H1 (cell line): ENCODE results near the gene DSCAM. TPM values are rescaled to one million over a fixed set of nuclear protein-coding genes. Genes with fewer than 3 reads are reported as not detected.

ENCODE experiments used
- CTCF ChIA-PET: fragments of 300-600 bp; sonication (Branson Sonifier 250); formaldehyde crosslinking; loops from one replicate; lab custom pipeline; 2021; ENCODE audit not compliant: partially characterized antibody; lab: Charles Lee
- POLR2A ChIA-PET: fragments of 300-600 bp; sonication (Branson Sonifier 250); formaldehyde crosslinking; loops from one replicate; lab custom pipeline; 2021; ENCODE audit warnings: inconsistent platforms; ENCODE audit not compliant: partially characterized antibody; lab: Charles Lee
- DNase-seq, 2 experiments: peaks; one replicate each; pipeline versions ENCODE4 v3.0.0 to v3.0.0-alpha.2; 2010 to 2022; ENCODE audit warnings: low spot score in 2 of 2, low read depth in 1 of 2, mixed read lengths in 1 of 2
- FAIRE-seq: peaks from 2 replicates; lab custom pipeline; 2011; peaks lifted over from hg19 to GRCh38; lab: Jason Lieb, UNC
- H2AFZ ChIP-seq: 2 replicates; pipeline ENCODE4 v1.8.1; 2012; ENCODE audit warnings: low read length, inconsistent platforms
- H2AK5ac ChIP-seq: 2 replicates; pipeline ENCODE4 v1.6.1; 2013; ENCODE audit warnings: low read depth, low read length
- H2BK120ac ChIP-seq: replicated peaks from 2 replicates; pipeline ENCODE3; 2013; ENCODE audit warnings: low read depth, low read length, inconsistent platforms
- H2BK12ac ChIP-seq: 2 replicates; pipeline ENCODE4 v1.6.1; 2013; ENCODE audit warnings: low read depth, low read length
- H2BK15ac ChIP-seq: 2 replicates; pipeline ENCODE4 v1.6.1; 2013; ENCODE audit warnings: low read length
- H2BK20ac ChIP-seq: 2 replicates; pipeline ENCODE4 v1.6.1; 2013; ENCODE audit warnings: low read length
- H2BK5ac ChIP-seq: 2 replicates; pipeline ENCODE4 v1.6.1; 2013; ENCODE audit warnings: low read depth, low read length
- H3K14ac ChIP-seq: 2 replicates; pipeline ENCODE4 v1.6.1; 2013; ENCODE audit warnings: inconsistent platforms; ENCODE audit not compliant: insufficient read length
- H3K18ac ChIP-seq: 2 replicates; pipeline ENCODE4 v1.6.1; 2013; ENCODE audit warnings: low read length; ENCODE audit errors: extremely low read depth
- H3K23ac ChIP-seq: 2 replicates; pipeline ENCODE4 v1.6.1; 2013; ENCODE audit warnings: inconsistent platforms; ENCODE audit not compliant: insufficient read length
- H3K23me2 ChIP-seq: 2 replicates; pipeline ENCODE4 v1.6.1; 2013; ENCODE audit warnings: low read depth, low read length
- H3K27ac ChIP-seq: 2 replicates; pipeline ENCODE4 v1.6.1; 2011; ENCODE audit warnings: low read depth, low read length, inconsistent platforms
- H3K27me3 ChIP-seq, 4 experiments: replicated peaks in 1 of 4; 1 replicate in 1 of 4; 2 replicates in 3 of 4; pipeline versions ENCODE4 v1.6.1 to v1.8.1; 2011 to 2013; ENCODE audit warnings: low read length in 3 of 4, mild to moderate bottlenecking in 3 of 4, inconsistent platforms in 2 of 4, mixed read lengths in 2 of 4, moderate library complexity in 1 of 4; ENCODE audit not compliant: control insufficient read depth in 3 of 4, insufficient read depth in 3 of 4; ENCODE audit errors: extremely low read depth in 1 of 4
- H3K36me3 ChIP-seq, 4 experiments: 2 replicates each; pipeline versions ENCODE4 v1.6.1 to v1.8.1; 2011 to 2013; ENCODE audit warnings: mild to moderate bottlenecking in 4 of 4, low read length in 3 of 4, moderate library complexity in 2 of 4, control low read depth in 1 of 4, inconsistent platforms in 1 of 4; ENCODE audit not compliant: insufficient read depth in 4 of 4, control insufficient read depth in 2 of 4
- H3K4ac ChIP-seq: replicated peaks from 2 replicates; pipeline ENCODE3; 2013; ENCODE audit warnings: low read length, low read depth, mixed read lengths, inconsistent platforms; ENCODE audit not compliant: insufficient read length
- H3K4me1 ChIP-seq, 4 experiments: replicated peaks in 1 of 4; 1 replicate in 1 of 4; 2 replicates in 3 of 4; pipeline versions ENCODE4 v1.6.1 to v1.8.1; 2011 to 2013; ENCODE audit warnings: low read length in 3 of 4, inconsistent platforms in 2 of 4, mixed read lengths in 1 of 4; ENCODE audit not compliant: insufficient read depth in 4 of 4, control insufficient read depth in 3 of 4
- H3K4me2 ChIP-seq, 2 experiments: 2 replicates each; pipeline versions ENCODE4 v1.6.1 to v1.8.1; 2011 to 2013; ENCODE audit warnings: low read depth in 2 of 2, low read length in 2 of 2, control low read depth in 1 of 2, inconsistent platforms in 1 of 2, mild to moderate bottlenecking in 1 of 2; ENCODE audit not compliant: insufficient read depth in 1 of 2
- H3K4me3 ChIP-seq, 4 experiments: fragments of 200-600, 300-600 bp in 1 of 4; sonication (generic), shearing (Covaris generic), sonication (Bioruptor Twin) in 1 of 4; 2 replicates each; pipeline versions ENCODE4 v1.5.1 to v1.8.1; 2011 to 2016; ENCODE audit warnings: low read length in 4 of 4, low read depth in 3 of 4, control low read depth in 2 of 4, inconsistent platforms in 2 of 4, mild to moderate bottlenecking in 2 of 4, mixed read lengths in 1 of 4, moderate library complexity in 1 of 4; ENCODE audit not compliant: insufficient read depth in 2 of 4; ENCODE audit errors: extremely low read depth in 1 of 4
- H3K56ac ChIP-seq: replicated peaks from 2 replicates; pipeline ENCODE3; 2013; ENCODE audit warnings: low read depth, mild to moderate bottlenecking, mixed read lengths, low read length, inconsistent platforms; ENCODE audit not compliant: insufficient read length
- H3K79me1 ChIP-seq: 2 replicates; pipeline ENCODE4 v1.6.1; 2013; ENCODE audit warnings: low read depth, low read length, control low read depth
- H3K79me2 ChIP-seq, 2 experiments: 2 replicates each; pipeline versions ENCODE4 v1.6.1 to v1.8.1; 2012 to 2013; ENCODE audit warnings: low read length in 2 of 2, mild to moderate bottlenecking in 2 of 2, inconsistent platforms in 1 of 2; ENCODE audit not compliant: insufficient read depth in 2 of 2, control insufficient read depth in 1 of 2
- H3K9ac ChIP-seq, 4 experiments: replicated peaks in 1 of 4; 1 replicate in 1 of 4; 2 replicates in 3 of 4; pipeline versions ENCODE4 v1.6.1 to v1.8.1; 2011 to 2013; ENCODE audit warnings: low read depth in 3 of 4, low read length in 3 of 4, control low read depth in 2 of 4, mild to moderate bottlenecking in 2 of 4, moderate library complexity in 2 of 4, inconsistent platforms in 1 of 4; ENCODE audit errors: extremely low read depth in 1 of 4
- H3K9me3 ChIP-seq, 2 experiments: 2 replicates each; pipeline versions ENCODE4 v1.6.1 to v1.8.1; 2012 to 2013; ENCODE audit warnings: mild to moderate bottlenecking in 2 of 2, moderate library complexity in 2 of 2, control low read depth in 1 of 2, inconsistent platforms in 1 of 2, low read depth in 1 of 2, low read length in 1 of 2, mixed read lengths in 1 of 2; ENCODE audit not compliant: insufficient read depth in 2 of 2
- H4K20me1 ChIP-seq, 2 experiments: replicated peaks in 1 of 2; 2 replicates each; pipeline versions ENCODE3 to v1.8.1; 2011 to 2013; ENCODE audit warnings: inconsistent platforms in 2 of 2, low read length in 2 of 2, mild to moderate bottlenecking in 1 of 2; ENCODE audit not compliant: insufficient read depth in 2 of 2, control insufficient read depth in 1 of 2
- H4K5ac ChIP-seq: 2 replicates; pipeline ENCODE4 v1.6.1; 2013; ENCODE audit warnings: low read length, low read depth, mixed read lengths, inconsistent platforms; ENCODE audit not compliant: insufficient read length
- H4K8ac ChIP-seq: 2 replicates; pipeline ENCODE4 v1.8.0; 2013; ENCODE audit warnings: mild to moderate bottlenecking, moderate library complexity, low read length, inconsistent platforms; ENCODE audit not compliant: insufficient read depth; ENCODE audit errors: extremely low read depth
- H4K91ac ChIP-seq: replicated peaks from 2 replicates; pipeline ENCODE3; 2013; ENCODE audit warnings: low read length, mixed read lengths, inconsistent platforms; ENCODE audit not compliant: insufficient read length
- EZH2 ChIP-seq: fragments of 200-600 bp; sonication (generic); IDR thresholded peaks from 2 replicates; pipeline ENCODE4 v1.7.1; 2012; ENCODE audit warnings: low read depth, mild to moderate bottlenecking, moderate library complexity, low read length, inconsistent platforms; ENCODE audit not compliant: severe bottlenecking
- WGBS, 2 experiments: shearing (Covaris generic) in 1 of 2; methylation state at CpG; one replicate each; pipeline versions ENCODE4 v1.1.6 to v1.1.7; 2013 to 2015; ENCODE audit warnings: low lambda C conversion rate in 2 of 2, mixed read lengths in 2 of 2, inconsistent platforms in 1 of 2, low coverage in 1 of 2, missing lambda C conversion rate in 1 of 2; ENCODE audit not compliant: insufficient replicate concordance in 2 of 2, insufficient coverage in 1 of 2, insufficient read length in 1 of 2; ENCODE audit errors: extremely low coverage in 1 of 2, missing lambda C conversion rate in 1 of 2; 5-methylcytosine and 5-hydroxymethylcytosine counted together
- polyA plus RNA-seq, 7 experiments: library from polyadenylated mRNA; depleted of rRNA in 3 of 7; stranded (reverse) in 5 of 7; unstranded in 2 of 7; fragments of >200 nt in 5 of 7; fragments of 200-250 nt in 2 of 7; gene quantifications; 1 replicate in 5 of 7; 2 replicates in 1 of 7; 4 replicates in 1 of 7; pipeline versions ENCODE4 v1.2.1 to v1.2.3, GENCODE V29; 2011 to 2013; ENCODE audit warnings: missing spikeins in 2 of 7, mixed read lengths in 2 of 7
- total RNA-seq: library from RNA; stranded (reverse); fragmentation: NEBNext Ultra II Directional; extraction: Animal tissue kit (Norgen Biotek cat#: 25700); gene quantifications from 2 replicates; pipeline ENCODE4 v1.2.1, GENCODE V29; 2021

The DSCAM gene
- total and polyA plus RNA-seq, 2 of the 8 experiments (the other 6 are each of a cell fraction or from before 2014, with no cell fraction given) = 0.02 to 0.15 TPM

- Histone ChIP-seq H3K36me3 (no peaks in the 10 kb centered on the region), H4K5ac (no peak overlapping the region), H3K27ac (no peak overlapping the region), H4K20me1 (peaks cover 0 to 12% of the 10 kb centered on the region in 2 experiments), H3K79me1 (peaks cover 3% of the 10 kb centered on the region; the same call in 1 of the 2 replicates), H3K14ac (no peak overlapping the region), H3K79me2 (no peaks in the 10 kb centered on the region), H2BK20ac (no peak overlapping the region), H2AK5ac (no peak overlapping the region)
- POLR2A ChIA-PET = no interaction called here
- no peak for TF ChIP-seq EZH2
- TF ChIP-seq, all 59 proteins: peak for 0
- no peak overlapping the region for H3K18ac ChIP-seq
- no peak overlapping the region for H3K56ac ChIP-seq
- no peak overlapping the region for H3K4me3 ChIP-seq
- H2BK15ac ChIP-seq = no peak overlapping the region
- no peaks in the 10 kb centered on the region; a peak in 1 of 7 replicates for H3K4me1 ChIP-seq
- H3K27me3 ChIP-seq = no peaks in the 10 kb centered on the region; a peak in 1 of 7 replicates
- H3K4ac ChIP-seq = no peak overlapping the region
- 85% methylated on average over 3 of the region's 3 CpGs; no CpG with 5 or more reads in 1 of the 2 experiments for WGBS, 2 experiments
- no peaks in the 10 kb centered on the region; a peak in 1 of 4 replicates for H3K9me3 ChIP-seq
- no peak overlapping the region for H4K91ac ChIP-seq
- CTCF ChIA-PET = interaction anchor here (0.7 to 1.1 kb wide), 3 partner anchors 246 to 713 kb away, joined by 3 to 4 read pairs (median 3); no protein-coding TSS in a partner anchor
- H2BK120ac ChIP-seq = no peak overlapping the region
- H2BK12ac ChIP-seq = no peak overlapping the region
- FAIRE-seq (no peak), DNase-seq (no peak)
- no peak overlapping the region for H4K8ac ChIP-seq
- no peak overlapping the region for H3K23ac ChIP-seq
- H3K9ac ChIP-seq = no peak overlapping the region
- H2BK5ac ChIP-seq = no peak overlapping the region
- H2AFZ ChIP-seq = no peak overlapping the region
- H3K4me2 ChIP-seq = no peak overlapping the region
- peaks cover 15% of the 10 kb centered on the region; the same call in 1 of the 2 replicates for H3K23me2 ChIP-seq
Measured at GRCh38 chr21:40140675-40141074, 706.3 kb downstream of the DSCAM start.
